ENCODE results near the gene PYGO2. TPM values are rescaled to one million over a fixed set of nuclear protein-coding genes. Genes with fewer than 3 reads are reported as not detected.
A peak's percentile ranks its signal among the peaks of the same experiment; 100 is the strongest.

The PYGO2 gene
- total and polyA plus RNA-seq, 2 of the 8 experiments (the other 6 are each of a cell fraction or from before 2014, with no cell fraction given), result 31.0 to 31.6 TPM

DNA sequence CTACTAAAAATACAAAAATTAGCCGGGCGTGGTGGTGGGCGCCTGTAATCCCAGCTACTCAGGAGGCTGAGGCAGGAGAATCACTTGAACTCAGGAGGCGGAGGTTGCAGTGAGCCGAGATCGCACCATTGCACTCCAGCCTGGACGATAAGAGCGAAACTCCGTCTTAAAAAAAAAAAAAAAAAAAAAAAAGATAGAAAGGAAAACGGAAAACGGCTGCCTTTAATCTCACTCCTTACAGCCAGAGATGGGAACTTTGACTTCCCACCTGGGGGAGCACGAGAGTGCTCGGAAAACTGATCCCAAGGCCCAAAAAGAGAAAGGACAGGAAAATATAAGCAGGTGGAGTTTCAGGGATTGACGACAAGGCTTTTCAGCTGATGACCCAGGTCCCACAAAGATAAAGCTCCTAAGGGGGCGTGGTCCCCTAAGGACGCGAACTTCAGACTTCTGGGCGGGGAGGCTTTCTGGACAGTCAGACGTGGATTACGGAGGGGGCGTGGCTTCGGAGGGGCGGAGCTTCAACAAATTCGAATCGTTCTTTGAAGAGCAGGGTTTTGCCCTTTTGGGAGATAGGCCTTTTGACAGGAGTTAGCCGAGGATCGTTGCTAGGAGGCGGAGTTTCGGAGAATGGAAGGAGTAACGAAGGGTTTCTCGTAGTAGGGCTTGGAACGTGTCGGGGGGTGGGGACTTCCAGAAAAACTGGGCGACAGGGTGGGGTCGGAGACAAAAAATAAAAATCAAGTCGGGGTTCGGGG is 11.9 kb upstream of the PYGO2 start (continued):
- TF ChIP-seq, protein P1, sequence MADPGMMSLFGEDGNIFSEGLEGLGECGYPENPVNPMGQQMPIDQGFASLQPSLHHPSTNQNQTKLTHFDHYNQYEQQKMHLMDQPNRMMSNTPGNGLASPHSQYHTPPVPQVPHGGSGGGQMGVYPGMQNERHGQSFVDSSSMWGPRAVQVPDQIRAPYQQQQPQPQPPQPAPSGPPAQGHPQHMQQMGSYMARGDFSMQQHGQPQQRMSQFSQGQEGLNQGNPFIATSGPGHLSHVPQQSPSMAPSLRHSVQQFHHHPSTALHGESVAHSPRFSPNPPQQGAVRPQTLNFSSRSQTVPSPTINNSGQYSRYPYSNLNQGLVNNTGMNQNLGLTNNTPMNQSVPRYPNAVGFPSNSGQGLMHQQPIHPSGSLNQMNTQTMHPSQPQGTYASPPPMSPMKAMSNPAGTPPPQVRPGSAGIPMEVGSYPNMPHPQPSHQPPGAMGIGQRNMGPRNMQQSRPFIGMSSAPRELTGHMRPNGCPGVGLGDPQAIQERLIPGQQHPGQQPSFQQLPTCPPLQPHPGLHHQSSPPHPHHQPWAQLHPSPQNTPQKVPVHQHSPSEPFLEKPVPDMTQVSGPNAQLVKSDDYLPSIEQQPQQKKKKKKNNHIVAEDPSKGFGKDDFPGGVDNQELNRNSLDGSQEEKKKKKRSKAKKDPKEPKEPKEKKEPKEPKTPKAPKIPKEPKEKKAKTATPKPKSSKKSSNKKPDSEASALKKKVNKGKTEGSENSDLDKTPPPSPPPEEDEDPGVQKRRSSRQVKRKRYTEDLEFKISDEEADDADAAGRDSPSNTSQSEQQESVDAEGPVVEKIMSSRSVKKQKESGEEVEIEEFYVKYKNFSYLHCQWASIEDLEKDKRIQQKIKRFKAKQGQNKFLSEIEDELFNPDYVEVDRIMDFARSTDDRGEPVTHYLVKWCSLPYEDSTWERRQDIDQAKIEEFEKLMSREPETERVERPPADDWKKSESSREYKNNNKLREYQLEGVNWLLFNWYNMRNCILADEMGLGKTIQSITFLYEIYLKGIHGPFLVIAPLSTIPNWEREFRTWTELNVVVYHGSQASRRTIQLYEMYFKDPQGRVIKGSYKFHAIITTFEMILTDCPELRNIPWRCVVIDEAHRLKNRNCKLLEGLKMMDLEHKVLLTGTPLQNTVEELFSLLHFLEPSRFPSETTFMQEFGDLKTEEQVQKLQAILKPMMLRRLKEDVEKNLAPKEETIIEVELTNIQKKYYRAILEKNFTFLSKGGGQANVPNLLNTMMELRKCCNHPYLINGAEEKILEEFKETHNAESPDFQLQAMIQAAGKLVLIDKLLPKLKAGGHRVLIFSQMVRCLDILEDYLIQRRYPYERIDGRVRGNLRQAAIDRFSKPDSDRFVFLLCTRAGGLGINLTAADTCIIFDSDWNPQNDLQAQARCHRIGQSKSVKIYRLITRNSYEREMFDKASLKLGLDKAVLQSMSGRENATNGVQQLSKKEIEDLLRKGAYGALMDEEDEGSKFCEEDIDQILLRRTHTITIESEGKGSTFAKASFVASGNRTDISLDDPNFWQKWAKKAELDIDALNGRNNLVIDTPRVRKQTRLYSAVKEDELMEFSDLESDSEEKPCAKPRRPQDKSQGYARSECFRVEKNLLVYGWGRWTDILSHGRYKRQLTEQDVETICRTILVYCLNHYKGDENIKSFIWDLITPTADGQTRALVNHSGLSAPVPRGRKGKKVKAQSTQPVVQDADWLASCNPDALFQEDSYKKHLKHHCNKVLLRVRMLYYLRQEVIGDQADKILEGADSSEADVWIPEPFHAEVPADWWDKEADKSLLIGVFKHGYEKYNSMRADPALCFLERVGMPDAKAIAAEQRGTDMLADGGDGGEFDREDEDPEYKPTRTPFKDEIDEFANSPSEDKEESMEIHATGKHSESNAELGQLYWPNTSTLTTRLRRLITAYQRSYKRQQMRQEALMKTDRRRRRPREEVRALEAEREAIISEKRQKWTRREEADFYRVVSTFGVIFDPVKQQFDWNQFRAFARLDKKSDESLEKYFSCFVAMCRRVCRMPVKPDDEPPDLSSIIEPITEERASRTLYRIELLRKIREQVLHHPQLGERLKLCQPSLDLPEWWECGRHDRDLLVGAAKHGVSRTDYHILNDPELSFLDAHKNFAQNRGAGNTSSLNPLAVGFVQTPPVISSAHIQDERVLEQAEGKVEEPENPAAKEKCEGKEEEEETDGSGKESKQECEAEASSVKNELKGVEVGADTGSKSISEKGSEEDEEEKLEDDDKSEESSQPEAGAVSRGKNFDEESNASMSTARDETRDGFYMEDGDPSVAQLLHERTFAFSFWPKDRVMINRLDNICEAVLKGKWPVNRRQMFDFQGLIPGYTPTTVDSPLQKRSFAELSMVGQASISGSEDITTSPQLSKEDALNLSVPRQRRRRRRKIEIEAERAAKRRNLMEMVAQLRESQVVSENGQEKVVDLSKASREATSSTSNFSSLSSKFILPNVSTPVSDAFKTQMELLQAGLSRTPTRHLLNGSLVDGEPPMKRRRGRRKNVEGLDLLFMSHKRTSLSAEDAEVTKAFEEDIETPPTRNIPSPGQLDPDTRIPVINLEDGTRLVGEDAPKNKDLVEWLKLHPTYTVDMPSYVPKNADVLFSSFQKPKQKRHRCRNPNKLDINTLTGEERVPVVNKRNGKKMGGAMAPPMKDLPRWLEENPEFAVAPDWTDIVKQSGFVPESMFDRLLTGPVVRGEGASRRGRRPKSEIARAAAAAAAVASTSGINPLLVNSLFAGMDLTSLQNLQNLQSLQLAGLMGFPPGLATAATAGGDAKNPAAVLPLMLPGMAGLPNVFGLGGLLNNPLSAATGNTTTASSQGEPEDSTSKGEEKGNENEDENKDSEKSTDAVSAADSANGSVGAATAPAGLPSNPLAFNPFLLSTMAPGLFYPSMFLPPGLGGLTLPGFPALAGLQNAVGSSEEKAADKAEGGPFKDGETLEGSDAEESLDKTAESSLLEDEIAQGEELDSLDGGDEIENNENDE (IDR thresholded peaks at IDR 0.05; ENCODE audit: insufficient replicate concordance, low read length), result peak; percentile 37
- TF ChIP-seq ASH2L (IDR thresholded peaks at IDR 0.05; ENCODE audit: low read length) (no peak), YY1 (IDR thresholded peaks at IDR 0.05; ENCODE audit: low read depth, low read length) (no peak), TAF7 (optimal IDR thresholded peaks at IDR 0.05; ENCODE audit: borderline replicate concordance, low read depth, low read length) (peak; percentile 35), SAP30 (IDR thresholded peaks at IDR 0.05; ENCODE audit: insufficient read depth, insufficient replicate concordance, low read length) (peak; percentile 87), NANOG (IDR thresholded peaks at IDR 0.05; ENCODE audit: insufficient read depth, low read depth, low read length, poor library complexity, severe bottlenecking) (no peak), EZH2 (IDR thresholded peaks at IDR 0.05; ENCODE audit: low read depth, low read length, severe bottlenecking) (no peak), CHD2 (IDR thresholded peaks at IDR 0.05; ENCODE audit: low read length) (no peak), TAF1 (IDR thresholded peaks at IDR 0.05; ENCODE audit: low read depth, low read length) (peak; percentile 69; the same call in 1 of the 2 replicates), CREB1 (IDR thresholded peaks at IDR 0.05) (no peak), SP1 (IDR thresholded peaks at IDR 0.05; ENCODE audit: low read depth, low read length) (peak; percentile 44; the same call in 1 of the 2 replicates)

Measured in H1 (cell line).